ENCODE measurements around the gene CUX1. TPM values are rescaled to one million over a fixed set of nuclear protein-coding genes. Genes with fewer than 3 reads are reported as not detected.
"Not testable (repeated sequence)": the region's sequence is repeated elsewhere in the genome, so short reads cannot be mapped to it uniquely, and the experiment has no call there.

CUX1 gene
- total RNA-seq, 2 experiments from 2014 or later: 21.1 to 22.4 TPM

- DNase-seq: no peak
- no peaks in the 10 kb centered on the region for H3K27me3 Mint-ChIP-seq
- no peaks in the 10 kb centered on the region for H3K36me3 Mint-ChIP-seq (ENCODE audit: low read depth)
- H3K4me3 Mint-ChIP-seq: no peak overlapping the region
- H3K4me1 Mint-ChIP-seq: no peaks in the 10 kb centered on the region
- POLR2A ChIA-PET: no interaction called here
- H3K9me3 Mint-ChIP-seq: no peaks in the 10 kb centered on the region
- CTCF ChIA-PET: no interaction called here
- H3K27ac Mint-ChIP-seq: no peak overlapping the region
Observed at GRCh38 chr7:101838837-101839483, 21.5 kb downstream of the CUX1 start.

GRCh38 chr7:101841328-101841727, 23.9 kb downstream of the CUX1 start:
- Mint-ChIP-seq H3K36me3 (ENCODE audit: low read depth) (no peaks in the 10 kb centered on the region), H3K27ac (no peak overlapping the region), H3K9me3 (no peaks in the 10 kb centered on the region), H3K27me3 (no peaks in the 10 kb centered on the region), H3K4me3 (no peak overlapping the region), H3K4me1 (no peaks in the 10 kb centered on the region)
- DNase-seq: no peak
- ChIA-PET CTCF (interaction anchor here (0.8 to 1.2 kb wide), 3 partner anchors 15 to 367 kb away, joined by 3 to 5 read pairs (median 3); no protein-coding TSS in a partner anchor), POLR2A (no interaction called here)

- no peaks in the 10 kb centered on the region for H3K27me3 Mint-ChIP-seq
- peaks cover 9% of the 10 kb centered on the region for H3K9me3 Mint-ChIP-seq
- ChIA-PET CTCF (interaction anchor here (0.7 kb wide), 1 partner anchor 26 kb away, joined by 3 read pairs; no protein-coding TSS in a partner anchor), POLR2A (interaction anchor here (0.7 kb wide), 1 partner anchor 12 kb away, joined by 3 read pairs; no protein-coding TSS in a partner anchor)
- H3K36me3 Mint-ChIP-seq (ENCODE audit: low read depth): no peaks in the 10 kb centered on the region
- H3K27ac Mint-ChIP-seq: no peak overlapping the region
- peaks cover 7% of the 10 kb centered on the region for H3K4me1 Mint-ChIP-seq
- H3K4me3 Mint-ChIP-seq: no peak overlapping the region
- no peak for DNase-seq
Observed at GRCh38 chr7:101843293-101844271, 26.2 kb downstream of the CUX1 start.

- Mint-ChIP-seq H3K4me1 (peaks cover 7% of the 10 kb centered on the region), H3K36me3 (ENCODE audit: low read depth) (peaks cover 7% of the 10 kb centered on the region), H3K9me3 (peaks cover 15% of the 10 kb centered on the region), H3K27me3 (no peaks in the 10 kb centered on the region), H3K27ac (no peak overlapping the region), H3K4me3 (no peak overlapping the region)
- CTCF ChIA-PET: interaction anchor here (1.7 kb wide), 1 partner anchor 11 kb away, joined by 6 read pairs; no protein-coding TSS in a partner anchor
- POLR2A ChIA-PET: no interaction called here
- DNase-seq: no peak
Observed at GRCh38 chr7:101845974-101846373, 28.5 kb downstream of the CUX1 start.

- peaks cover 7% of the 10 kb centered on the region for H3K4me1 Mint-ChIP-seq
- H3K27ac Mint-ChIP-seq: no peak overlapping the region
- DNase-seq: no peak
- H3K9me3 Mint-ChIP-seq: peaks cover 15% of the 10 kb centered on the region
- H3K36me3 Mint-ChIP-seq (ENCODE audit: low read depth): peaks cover 7% of the 10 kb centered on the region
- POLR2A ChIA-PET: no interaction called here
- H3K27me3 Mint-ChIP-seq: no peaks in the 10 kb centered on the region
- H3K4me3 Mint-ChIP-seq: no peak overlapping the region
- CTCF ChIA-PET: interaction anchor here (1.7 kb wide), 1 partner anchor 10 kb away, joined by 6 read pairs; no protein-coding TSS in a partner anchor
Observed at GRCh38 chr7:101846800-101847538, 29.5 kb downstream of the CUX1 start.

- Mint-ChIP-seq H3K27me3 (no peaks in the 10 kb centered on the region), H3K36me3 (ENCODE audit: low read depth) (peaks cover 7% of the 10 kb centered on the region), H3K4me1 (peaks cover 7% of the 10 kb centered on the region), H3K27ac (no peak overlapping the region), H3K9me3 (peaks cover 15% of the 10 kb centered on the region), H3K4me3 (no peak overlapping the region)
- no peak for DNase-seq
- ChIA-PET CTCF (interaction anchor here (0.6 kb wide), 1 partner anchor 81 kb away, joined by 3 read pairs; no protein-coding TSS in a partner anchor), POLR2A (no interaction called here)
Observed at GRCh38 chr7:101848208-101848951, 31.0 kb downstream of the CUX1 start.

GRCh38 chr7:101849314-101849713, 31.9 kb downstream of the CUX1 start:
- H3K27me3 Mint-ChIP-seq; H3K36me3 Mint-ChIP-seq (ENCODE audit: low read depth); H3K4me3 Mint-ChIP-seq; DNase-seq; CTCF ChIA-PET; H3K27ac Mint-ChIP-seq; POLR2A ChIA-PET: not testable (repeated sequence)
- peaks cover 11% of the 10 kb centered on the region for H3K4me1 Mint-ChIP-seq
- peaks cover 15% of the 10 kb centered on the region for H3K9me3 Mint-ChIP-seq

- H3K27me3 Mint-ChIP-seq; POLR2A ChIA-PET; DNase-seq; H3K27ac Mint-ChIP-seq; CTCF ChIA-PET; H3K4me3 Mint-ChIP-seq; H3K36me3 Mint-ChIP-seq (ENCODE audit: low read depth): not testable (repeated sequence)
- peaks cover 13% of the 10 kb centered on the region for H3K9me3 Mint-ChIP-seq
- H3K4me1 Mint-ChIP-seq: peaks cover 32% of the 10 kb centered on the region
Observed at GRCh38 chr7:101852364-101852763, 34.9 kb downstream of the CUX1 start.

- ChIA-PET POLR2A (no interaction called here), CTCF (no interaction called here)
- H3K27me3 Mint-ChIP-seq: no peaks in the 10 kb centered on the region
Observed at GRCh38 chr7:101853684-101854083, 36.3 kb downstream of the CUX1 start.

GRCh38 chr7:101854084-101854865, 36.8 kb downstream of the CUX1 start:
- ChIA-PET CTCF (no interaction called here), POLR2A (no interaction called here)
- peaks cover 4% of the 10 kb centered on the region for H3K9me3 Mint-ChIP-seq
- peaks cover 2% of the 10 kb centered on the region for H3K36me3 Mint-ChIP-seq (ENCODE audit: low read depth)
- no peak overlapping the region for H3K4me3 Mint-ChIP-seq
- H3K4me1 Mint-ChIP-seq: peaks cover 35% of the 10 kb centered on the region
- H3K27ac Mint-ChIP-seq: no peak overlapping the region
- DNase-seq: no peak
- H3K27me3 Mint-ChIP-seq: no peaks in the 10 kb centered on the region

More at GRCh38 chr7:101853684-101854083, 36.3 kb downstream of the CUX1 start:
- H3K9me3 Mint-ChIP-seq: peaks cover 5% of the 10 kb centered on the region
- peaks cover 35% of the 10 kb centered on the region for H3K4me1 Mint-ChIP-seq
- H3K27ac Mint-ChIP-seq: no peak overlapping the region
- DNase-seq: no peak
- H3K4me3 Mint-ChIP-seq: no peak overlapping the region
- H3K36me3 Mint-ChIP-seq (ENCODE audit: low read depth): peaks cover 7% of the 10 kb centered on the region

- Mint-ChIP-seq H3K27me3 (no peaks in the 10 kb centered on the region), H3K27ac (peak overlapping the region; percentile 93), H3K4me3 (peak overlapping the region; percentile 81), H3K9me3 (no peaks in the 10 kb centered on the region), H3K36me3 (ENCODE audit: low read depth) (no peaks in the 10 kb centered on the region), H3K4me1 (peaks cover 35% of the 10 kb centered on the region)
- peak; percentile 87 for DNase-seq
- POLR2A ChIA-PET: interaction anchor here (0.7 to 1.7 kb wide), 6 partner anchors 14 to 42 kb away, joined by 3 to 5 read pairs (median 3); no protein-coding TSS in a partner anchor
- CTCF ChIA-PET: interaction anchor here (0.5 to 2.1 kb wide), 8 partner anchors 10 to 592 kb away, joined by 3 to 9 read pairs (median 4); no protein-coding TSS in a partner anchor
Observed at GRCh38 chr7:101856473-101857357, 39.3 kb downstream of the CUX1 start.
